Astrocyte (in vitro differentiated cells and primary cell): ENCODE data around the gene STARD4. TPM values are rescaled to one million over a fixed set of nuclear protein-coding genes. Genes with fewer than 3 reads are reported as not detected.

ENCODE experiments used
- DNase-seq: peaks from one replicate; pipeline ENCODE4 v3.0.0-alpha.2; 2010; ENCODE audit warnings: low read depth
- FAIRE-seq: peaks from 2 replicates; lab custom pipeline; 2011; peaks lifted over from hg19 to GRCh38; lab: Jason Lieb, UNC
- H2AFZ ChIP-seq: 2 replicates; pipeline ENCODE4 v1.6.0; 2012; ENCODE audit warnings: low read depth, low read length, inconsistent platforms
- H3K27ac ChIP-seq: 2 replicates; pipeline ENCODE4 v1.5.1; 2011; ENCODE audit warnings: low read depth, low read length, inconsistent platforms
- H3K27me3 ChIP-seq: 2 replicates; pipeline ENCODE4 v1.6.0; 2011; ENCODE audit warnings: low read length, inconsistent platforms; ENCODE audit not compliant: insufficient read depth
- H3K36me3 ChIP-seq: 2 replicates; pipeline ENCODE4 v1.5.1; 2011; ENCODE audit warnings: low read length, inconsistent platforms; ENCODE audit not compliant: insufficient read depth
- H3K4me1 ChIP-seq: 2 replicates; pipeline ENCODE4 v1.5.1; 2011; ENCODE audit warnings: low read length, inconsistent platforms; ENCODE audit not compliant: insufficient read depth
- H3K4me2 ChIP-seq: 2 replicates; pipeline ENCODE4 v1.6.0; 2012; ENCODE audit warnings: low read length, inconsistent platforms
- H3K4me3 ChIP-seq: 2 replicates; pipeline ENCODE4 v1.5.1; 2011; ENCODE audit warnings: low read depth, mild to moderate bottlenecking, low read length, inconsistent platforms; ENCODE audit not compliant: insufficient read depth
- H3K79me2 ChIP-seq: 2 replicates; pipeline ENCODE4 v1.6.0; 2012; ENCODE audit warnings: mild to moderate bottlenecking, low read length, inconsistent platforms; ENCODE audit not compliant: insufficient read depth
- H3K9ac ChIP-seq: 2 replicates; pipeline ENCODE4 v1.6.0; 2012; ENCODE audit warnings: mild to moderate bottlenecking, low read length, inconsistent platforms
- H3K9me3 ChIP-seq: 2 replicates; pipeline ENCODE4 v1.5.1; 2012; ENCODE audit warnings: low read depth, mild to moderate bottlenecking, low read length, inconsistent platforms; ENCODE audit not compliant: insufficient read depth
- H4K20me1 ChIP-seq: 2 replicates; pipeline ENCODE4 v1.6.0; 2012; ENCODE audit warnings: low read length, inconsistent platforms; ENCODE audit not compliant: insufficient read depth
- H3K27ac Mint-ChIP-seq: one replicate; pipeline ENCODE4 v1.8.0; 2021; ENCODE audit warnings: mild to moderate bottlenecking, mixed read lengths; ENCODE audit not compliant: unreplicated experiment
- H3K27me3 Mint-ChIP-seq: one replicate; pipeline ENCODE4 v1.8.0; 2021; ENCODE audit warnings: low read depth, mixed read lengths; ENCODE audit not compliant: unreplicated experiment
- H3K36me3 Mint-ChIP-seq: one replicate; pipeline ENCODE4 v1.8.0; 2021; ENCODE audit warnings: low read depth, mixed read lengths; ENCODE audit not compliant: unreplicated experiment
- H3K4me1 Mint-ChIP-seq: one replicate; pipeline ENCODE4 v1.8.0; 2021; ENCODE audit warnings: low read depth, mixed read lengths; ENCODE audit not compliant: unreplicated experiment
- H3K4me3 Mint-ChIP-seq: one replicate; pipeline ENCODE4 v1.8.0; 2021; ENCODE audit warnings: mild to moderate bottlenecking, moderate library complexity, mixed read lengths; ENCODE audit not compliant: unreplicated experiment
- H3K9me3 Mint-ChIP-seq: one replicate; pipeline ENCODE4 v1.8.0; 2021; ENCODE audit warnings: mild to moderate bottlenecking, mixed read lengths; ENCODE audit not compliant: unreplicated experiment
- CTCF ChIP-seq: IDR thresholded peaks from 2 replicates; pipeline ENCODE4 v1.5.1; 2011; ENCODE audit warnings: low read depth, mild to moderate bottlenecking, inconsistent platforms, low read length, moderate library complexity; ENCODE audit not compliant: insufficient read depth
- EZH2 ChIP-seq: IDR thresholded peaks from 2 replicates; pipeline ENCODE4 v1.6.1; 2012; ENCODE audit warnings: mild to moderate bottlenecking, low read length, inconsistent platforms; ENCODE audit not compliant: insufficient read depth
- total RNA-seq: library from RNA; stranded (reverse); gene quantifications from 2 replicates; pipeline ENCODE4 v1.2.1, GENCODE V29; 2021

Gene STARD4
- total RNA-seq, 1 donor from 2014 or later, result 84.9 TPM

GRCh38 chr5:111495159-111495558, 17.2 kb downstream of the STARD4 start:
- no peak for FAIRE-seq
- no peak overlapping the region for H3K9ac ChIP-seq
- H3K4me3 Mint-ChIP-seq, result no peak overlapping the region

GRCh38 chr5:111494355-111494999, 17.9 kb downstream of the STARD4 start:
- Histone ChIP-seq H4K20me1 (no peaks in the 10 kb centered on the region), H3K27me3 (no peaks in the 10 kb centered on the region), H3K36me3 (peaks cover 33% of the 10 kb centered on the region), H3K4me3 (no peak overlapping the region), H3K4me2 (no peak overlapping the region), H3K27ac (peak overlapping the region; percentile 5), H3K79me2 (no peaks in the 10 kb centered on the region), H3K9me3 (no peaks in the 10 kb centered on the region), H2AFZ (no peak overlapping the region), H3K4me1 (no peaks in the 10 kb centered on the region), H3K9ac (no peak overlapping the region)
- no peak overlapping the region for H3K4me3 Mint-ChIP-seq
- H3K36me3 Mint-ChIP-seq, result peaks cover 5% of the 10 kb centered on the region
- TF ChIP-seq EZH2, result no peak
- no peak for TF ChIP-seq CTCF
- DNase-seq, result no peak
- no peaks in the 10 kb centered on the region for H3K27me3 Mint-ChIP-seq
- no peak for FAIRE-seq
- H3K9me3 Mint-ChIP-seq, result no peaks in the 10 kb centered on the region
- H3K4me1 Mint-ChIP-seq, result peaks cover 5% of the 10 kb centered on the region
- H3K27ac Mint-ChIP-seq, result peak overlapping the region; percentile 95

More at GRCh38 chr5:111495159-111495558, 17.2 kb downstream of the STARD4 start:
- Histone ChIP-seq H2AFZ (no peak overlapping the region), H3K27me3 (no peaks in the 10 kb centered on the region), H4K20me1 (no peaks in the 10 kb centered on the region), H3K4me2 (no peak overlapping the region), H3K79me2 (no peaks in the 10 kb centered on the region), H3K27ac (no peak overlapping the region), H3K36me3 (peaks cover 38% of the 10 kb centered on the region), H3K4me1 (no peaks in the 10 kb centered on the region), H3K9me3 (no peaks in the 10 kb centered on the region), H3K4me3 (no peak overlapping the region)
- H3K27ac Mint-ChIP-seq, result peak overlapping the region; percentile 95
- peaks cover 5% of the 10 kb centered on the region for H3K36me3 Mint-ChIP-seq
- H3K9me3 Mint-ChIP-seq, result no peaks in the 10 kb centered on the region
- H3K4me1 Mint-ChIP-seq, result peaks cover 5% of the 10 kb centered on the region
- H3K27me3 Mint-ChIP-seq, result no peaks in the 10 kb centered on the region
- TF ChIP-seq CTCF (no peak), EZH2 (no peak)
- no peak for DNase-seq

- Histone ChIP-seq H3K27me3 (no peaks in the 10 kb centered on the region), H3K4me1 (no peaks in the 10 kb centered on the region), H3K4me2 (no peak overlapping the region), H2AFZ (no peak overlapping the region), H3K36me3 (peaks cover 25% of the 10 kb centered on the region), H3K27ac (no peak overlapping the region), H3K9ac (no peak overlapping the region), H4K20me1 (no peaks in the 10 kb centered on the region), H3K79me2 (no peaks in the 10 kb centered on the region), H3K4me3 (no peak overlapping the region), H3K9me3 (no peaks in the 10 kb centered on the region)
- H3K27ac Mint-ChIP-seq, result no peak overlapping the region
- no peaks in the 10 kb centered on the region for H3K27me3 Mint-ChIP-seq
- no peak overlapping the region for H3K4me3 Mint-ChIP-seq
- H3K36me3 Mint-ChIP-seq, result peaks cover 2% of the 10 kb centered on the region
- no peak for DNase-seq
- TF ChIP-seq EZH2, result no peak
- no peak for TF ChIP-seq CTCF
- no peak for FAIRE-seq
- peaks cover 5% of the 10 kb centered on the region for H3K4me1 Mint-ChIP-seq
- H3K9me3 Mint-ChIP-seq, result no peaks in the 10 kb centered on the region
These were observed 19.3 kb downstream of the STARD4 start for GRCh38 chr5:111493031-111493430.
